ENCODE results near the gene BST2. TPM values are rescaled to one million over a fixed set of nuclear protein-coding genes. Genes with fewer than 3 reads are reported as not detected.
"Not testable (repeated sequence)": the region's sequence is repeated elsewhere in the genome, so short reads cannot be mapped to it uniquely, and the experiment has no call there.

The BST2 gene
- total RNA-seq, 2 donors from 2014 or later = 32.7 to 75.3 TPM

GRCh38 chr19:17370026-17370587, 35.3 kb downstream of the BST2 start:
- Histone ChIP-seq H3K27me3 (replicated peaks; ENCODE audit: insufficient read depth) (no peaks in the 10 kb centered on the region), H3K27ac (no peak overlapping the region), H3K4me3 (no peak overlapping the region), H3K36me3 (no peaks in the 10 kb centered on the region), H3K4me1 (replicated peaks) (no peaks in the 10 kb centered on the region), H3K9me3 (no peaks in the 10 kb centered on the region)
- WGBS = 36% methylated on average over 8 of the region's 8 CpGs
- intact Hi-C loops (cut with DNase I) = no loop called here
- TF ChIP-seq POLR2A (IDR thresholded peaks at IDR 0.05) = no peak
- TF ChIP-seq POLR2AphosphoS5 (IDR thresholded peaks at IDR 0.05) = no peak
- DNase-seq (ENCODE audit: low spot score) = no peak

DNA sequence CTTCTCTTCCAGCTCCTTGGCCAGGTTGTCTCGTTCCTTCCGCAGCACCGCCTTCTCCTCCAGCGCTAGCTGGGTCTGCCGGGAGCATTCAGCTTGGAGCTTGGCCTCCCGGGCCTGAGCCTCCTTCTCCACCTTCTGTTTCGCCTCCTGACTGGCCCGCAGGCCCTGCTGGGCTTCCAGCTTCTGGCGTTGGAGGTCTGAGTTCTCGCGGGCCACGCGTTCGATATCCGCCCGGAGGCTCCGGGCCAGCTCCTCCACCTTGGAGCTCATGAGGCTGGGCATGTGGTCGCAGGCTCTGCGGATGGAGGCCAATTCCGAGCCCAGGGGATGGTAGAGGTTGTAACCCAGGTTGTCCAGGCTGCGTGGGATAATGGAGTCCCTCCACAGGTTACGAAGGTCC, 40.1 kb downstream of the BST2 start:
- DNase-seq (ENCODE audit: low spot score) = no peak
- Histone ChIP-seq H3K36me3 (no peaks in the 10 kb centered on the region), H3K27me3 (replicated peaks; ENCODE audit: insufficient read depth) (no peaks in the 10 kb centered on the region), H3K9me3 (no peaks in the 10 kb centered on the region), H3K4me3 (no peak overlapping the region), H3K4me1 (replicated peaks) (no peaks in the 10 kb centered on the region), H3K27ac (no peak overlapping the region)
- WGBS = 92% methylated on average over 22 of the region's 22 CpGs
- intact Hi-C loops (cut with DNase I) = no loop called here
- TF ChIP-seq POLR2A (IDR thresholded peaks at IDR 0.05) = no peak
- no peak for TF ChIP-seq POLR2AphosphoS5 (IDR thresholded peaks at IDR 0.05)
- no peak for TF ChIP-seq CTCF (IDR thresholded peaks at IDR 0.05)

DNA sequence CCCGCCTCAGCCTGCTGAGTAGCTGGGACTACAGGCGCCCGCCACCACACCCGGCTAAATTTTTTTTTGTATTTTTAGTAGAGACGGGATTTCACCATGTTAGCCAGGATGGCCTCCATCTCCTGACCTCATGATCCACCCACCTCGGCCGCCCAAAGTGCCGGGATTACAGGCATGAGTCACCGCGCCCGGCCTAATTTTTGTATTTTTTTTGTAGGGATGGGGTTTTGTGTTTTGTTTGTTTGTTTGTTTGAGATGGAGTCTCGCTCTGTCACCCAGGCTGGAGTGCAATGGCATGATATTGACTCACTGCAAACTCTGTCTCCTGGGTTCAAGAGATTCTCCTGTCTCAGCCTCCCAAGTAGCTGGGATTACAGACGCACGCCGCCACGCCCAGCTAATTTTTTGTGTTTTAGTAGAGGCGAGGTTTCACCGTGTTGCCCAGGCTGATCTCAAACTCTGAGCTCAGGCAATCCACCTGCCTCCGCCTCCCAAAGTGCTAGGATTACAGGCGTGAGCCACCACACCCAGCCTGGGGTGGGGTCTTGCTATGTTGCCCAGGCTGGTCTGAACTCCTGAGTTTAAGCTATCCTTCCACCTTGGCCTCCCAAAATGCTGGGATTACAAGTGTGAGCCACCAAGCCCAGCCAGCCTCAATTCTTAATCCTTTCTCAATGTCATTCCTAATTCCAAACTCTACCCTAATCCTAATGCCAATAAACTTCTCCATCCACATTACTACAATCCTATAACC, 41.4 kb downstream of the BST2 start:
- WGBS = 91% methylated on average over 20 of the region's 20 CpGs
- H3K4me1 ChIP-seq (replicated peaks); H3K27ac ChIP-seq; intact Hi-C loops (cut with DNase I); H3K4me3 ChIP-seq; H3K9me3 ChIP-seq; DNase-seq (ENCODE audit: low spot score); H3K36me3 ChIP-seq; H3K27me3 ChIP-seq (replicated peaks; ENCODE audit: insufficient read depth): not testable (repeated sequence)

- DNase-seq (ENCODE audit: low spot score) = no peak
- no peak for TF ChIP-seq POLR2A (IDR thresholded peaks at IDR 0.05)
- no peak for TF ChIP-seq CTCF (IDR thresholded peaks at IDR 0.05)
- no peak for TF ChIP-seq POLR2AphosphoS5 (IDR thresholded peaks at IDR 0.05)
- 85% methylated on average over 6 of the region's 6 CpGs for WGBS
- Histone ChIP-seq H3K27me3 (replicated peaks; ENCODE audit: insufficient read depth) (no peaks in the 10 kb centered on the region), H3K9me3 (no peaks in the 10 kb centered on the region), H3K4me3 (no peak overlapping the region), H3K27ac (no peak overlapping the region), H3K4me1 (replicated peaks) (no peaks in the 10 kb centered on the region), H3K36me3 (no peaks in the 10 kb centered on the region)
- intact Hi-C loops (cut with DNase I) = no loop called here
Observed at GRCh38 chr19:17359905-17360800, 45.3 kb downstream of the BST2 start.

GRCh38 chr19:17358395-17358794, 47.0 kb downstream of the BST2 start:
- Histone ChIP-seq H3K9me3 (no peaks in the 10 kb centered on the region), H3K36me3 (no peaks in the 10 kb centered on the region), H3K4me3 (no peak overlapping the region), H3K27me3 (replicated peaks; ENCODE audit: insufficient read depth) (no peaks in the 10 kb centered on the region), H3K4me1 (replicated peaks) (no peaks in the 10 kb centered on the region), H3K27ac (no peak overlapping the region)
- 85% methylated on average over 7 of the region's 7 CpGs for WGBS
- DNase-seq (ENCODE audit: low spot score) = no peak
- TF ChIP-seq CTCF (IDR thresholded peaks at IDR 0.05) (no peak), POLR2AphosphoS5 (IDR thresholded peaks at IDR 0.05) (no peak), POLR2A (IDR thresholded peaks at IDR 0.05) (no peak)
- intact Hi-C loops (cut with DNase I) = no loop called here

All from prostate gland (tissue), 2 donors.